Measurements from ENCODE around the gene ARL17A.
"Not testable (repeated sequence)": the region's sequence is repeated elsewhere in the genome, so short reads cannot be mapped to it uniquely, and the experiment has no call there.

The ARL17A gene

DNA sequence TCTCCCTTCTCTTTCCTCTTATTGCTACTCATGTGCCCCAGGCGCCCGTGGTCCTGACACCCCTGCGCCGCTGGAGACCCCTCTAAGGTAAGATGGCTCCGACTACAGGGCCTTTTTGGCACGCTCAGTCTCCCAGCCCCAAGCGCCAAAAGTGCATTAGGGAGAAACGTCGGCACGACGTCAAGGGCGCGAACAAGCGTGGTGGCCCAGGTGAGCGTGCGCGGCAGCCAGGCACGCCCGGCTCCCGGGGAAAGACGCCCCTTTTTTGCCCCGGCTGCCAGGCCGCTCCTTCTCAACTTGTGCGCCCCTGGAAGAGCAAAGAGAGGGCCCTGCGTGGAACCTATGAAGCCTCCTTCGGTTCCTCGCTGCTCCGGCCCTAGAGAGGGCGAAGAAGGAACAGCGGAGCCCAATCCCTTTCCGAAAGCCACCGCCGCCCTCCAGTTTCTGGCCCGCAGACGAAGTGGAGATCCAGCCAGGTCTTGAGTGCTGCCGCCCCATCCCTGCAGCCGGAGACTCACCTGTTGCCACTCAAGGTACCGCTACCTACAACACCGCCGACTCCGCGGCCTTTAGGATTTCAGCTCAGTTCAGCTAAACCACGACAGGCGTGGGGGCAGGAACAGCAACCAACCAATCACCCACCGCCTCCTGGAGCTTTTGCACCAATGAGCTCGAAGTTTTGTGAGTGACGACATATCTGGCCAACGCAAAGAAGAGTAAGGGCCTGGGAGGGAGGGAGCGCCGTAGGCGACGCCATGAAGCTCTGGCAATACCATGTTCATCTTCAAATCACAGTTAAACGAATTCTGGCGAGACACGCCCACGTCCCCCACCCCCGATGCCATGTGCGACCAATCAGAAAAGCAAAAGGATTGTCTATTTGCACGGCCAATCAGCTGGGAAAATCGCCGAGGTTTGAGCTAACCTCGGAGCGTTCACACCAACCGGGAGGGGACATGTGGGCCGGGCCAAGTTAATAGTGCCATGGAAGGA, at the start of gene ARL17A:
ARL17A (minus strand) TSS at position 609 of the 993 bp plus-strand sequence. CDS start 3,369 bp downstream, outside the sequence.
- DNase-seq = not testable (repeated sequence)

DNA sequence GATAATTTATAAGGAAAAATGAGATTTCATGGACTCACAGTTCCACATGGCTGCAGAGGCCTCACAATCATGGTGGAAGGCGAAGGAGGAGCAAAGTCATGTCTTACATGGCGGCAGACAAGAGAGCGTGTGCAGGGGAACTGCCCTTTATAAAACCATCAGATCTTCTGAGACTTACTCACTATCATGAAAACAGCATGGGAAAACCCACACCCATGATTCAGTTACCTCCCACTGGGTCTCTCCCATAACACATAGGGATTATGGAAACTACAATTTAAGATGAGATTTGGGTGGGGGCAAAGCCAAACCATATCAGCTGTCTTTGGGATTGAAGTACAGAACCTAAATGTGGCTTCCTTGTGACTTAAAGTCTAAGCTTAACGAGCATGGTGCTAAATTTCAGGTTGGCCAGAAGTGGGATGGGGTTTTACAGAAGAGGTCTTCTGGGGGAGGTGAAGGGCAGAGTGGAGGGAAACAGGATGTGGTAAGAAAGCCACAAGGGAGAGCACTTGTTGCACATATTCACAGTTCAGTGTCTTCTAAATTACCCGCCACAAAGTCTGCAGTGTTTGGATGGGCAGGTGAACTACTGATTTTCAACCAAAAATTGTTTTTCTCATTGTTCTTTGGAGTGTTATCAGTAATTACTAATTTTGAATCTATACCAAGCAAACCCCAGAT, 49.4 kb upstream of the ARL17A start:
- not testable (repeated sequence) for DNase-seq

DNA sequence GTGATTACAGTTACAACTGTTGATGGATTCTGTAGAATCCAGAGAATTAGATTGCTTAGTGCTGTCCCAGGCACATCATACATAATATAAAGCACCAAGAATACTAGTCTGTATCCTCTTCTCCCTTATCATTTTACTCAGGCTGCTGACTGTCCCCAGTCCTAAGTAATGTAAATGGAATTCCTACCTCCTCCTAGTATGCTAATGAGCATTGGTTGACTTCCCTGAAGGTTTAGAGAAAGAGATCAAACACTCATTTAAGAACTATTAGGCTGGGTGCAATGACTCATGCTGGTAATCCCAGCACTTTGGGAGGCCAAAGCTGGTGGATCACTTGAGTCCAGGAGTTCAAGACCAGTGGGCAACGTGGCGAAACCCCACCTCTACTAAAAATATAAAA, 48.0 kb upstream of the ARL17A start:
- DNase-seq = not testable (repeated sequence)

DNA sequence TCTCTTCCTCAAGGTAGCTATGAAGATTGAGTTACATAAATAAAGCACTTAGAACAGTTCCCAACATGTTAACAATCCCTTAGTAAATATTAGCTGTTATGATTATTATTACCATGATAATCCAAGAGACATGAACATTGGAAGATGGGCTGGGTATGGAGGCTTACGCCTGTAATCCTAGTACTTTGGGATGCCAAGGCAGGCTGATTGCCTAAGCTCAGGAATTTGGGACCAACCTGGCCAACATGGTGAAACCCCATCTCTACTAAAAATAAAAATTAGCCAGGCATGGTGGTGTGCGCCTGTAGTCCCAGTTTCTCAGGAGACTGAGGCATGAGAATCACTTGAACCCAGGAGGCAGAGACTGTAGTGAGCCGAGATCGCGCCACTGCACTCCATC, 45.2 kb upstream of the ARL17A start:
- DNase-seq = not testable (repeated sequence)

DNA sequence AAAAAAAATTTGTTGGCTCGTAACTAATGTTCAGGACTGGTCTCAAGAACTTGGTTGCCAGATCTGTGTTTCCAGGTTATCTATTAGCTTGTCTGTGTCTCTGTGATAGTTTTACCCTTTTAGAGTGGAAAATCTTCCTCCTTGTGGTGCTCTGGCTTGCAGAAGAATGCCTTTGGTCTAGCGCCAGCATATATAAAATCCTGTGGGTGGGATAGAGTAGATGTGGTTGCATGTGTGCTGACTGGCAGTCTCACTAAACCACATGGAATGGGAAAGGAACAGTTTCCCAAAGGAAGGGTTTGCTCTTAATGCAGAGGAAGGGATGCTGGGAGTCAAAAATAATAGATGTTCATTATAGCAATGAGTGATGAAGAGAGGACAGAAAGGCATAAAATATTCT, 44.3 kb upstream of the ARL17A start:
- not testable (repeated sequence) for DNase-seq

DNA sequence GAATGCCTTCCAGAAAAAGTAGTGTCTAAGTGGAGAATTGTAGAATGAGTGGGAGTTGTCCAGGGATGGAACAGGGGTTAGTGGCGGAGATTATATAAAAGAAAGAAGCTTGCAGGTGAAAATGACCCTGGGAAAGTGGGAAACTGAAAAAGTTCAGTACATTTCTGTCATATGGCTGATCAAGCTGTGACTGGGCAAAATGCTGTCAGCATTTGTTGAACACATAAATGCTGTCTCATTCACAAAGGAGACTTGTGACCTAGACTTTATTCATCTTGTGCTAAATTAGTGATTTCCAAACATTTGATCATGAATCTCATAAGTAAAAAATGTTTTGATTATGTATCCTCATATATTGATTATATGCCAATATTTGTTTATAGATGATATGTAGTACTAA, 39.5 kb upstream of the ARL17A start:
- not testable (repeated sequence) for DNase-seq

DNA sequence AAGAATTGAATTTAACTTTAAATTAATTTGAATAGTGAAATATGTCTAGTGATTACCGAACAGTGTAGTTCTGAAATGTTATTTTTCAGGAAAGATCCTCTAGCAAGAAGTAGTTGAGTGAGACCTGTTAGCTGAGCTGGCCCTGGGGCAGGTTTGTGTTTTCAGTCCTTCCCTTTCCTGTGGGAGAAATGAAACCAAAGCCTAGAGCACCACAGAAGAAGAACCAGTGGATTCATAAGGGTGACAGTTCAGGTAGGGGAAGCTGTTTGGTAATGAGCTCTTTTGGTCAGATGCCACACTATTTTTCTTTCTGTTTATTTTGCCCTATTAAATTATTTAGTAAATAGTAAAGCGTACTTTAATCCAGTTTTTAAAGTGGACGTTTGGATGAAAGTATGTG, 37.6 kb upstream of the ARL17A start:
- not testable (repeated sequence) for DNase-seq

DNA sequence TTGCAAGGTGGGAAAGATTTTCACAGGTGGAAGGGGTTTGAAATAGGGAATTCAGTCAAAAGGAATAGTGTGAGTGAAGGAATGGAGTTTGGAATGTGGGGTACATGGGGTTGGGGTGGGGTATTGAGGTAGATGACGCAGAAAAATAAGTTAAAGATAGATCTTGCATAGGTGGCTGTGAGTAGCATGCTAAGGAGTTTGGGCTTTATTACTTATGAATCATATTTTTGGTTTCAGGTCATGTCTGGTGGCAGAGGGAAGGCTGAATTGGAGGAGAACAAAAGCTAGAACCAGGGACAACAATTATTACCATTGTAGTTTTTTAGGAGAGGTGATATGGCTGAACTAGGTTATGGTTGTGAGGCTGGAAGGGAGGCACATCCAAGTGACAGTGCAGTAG, 34.4 kb upstream of the ARL17A start:
- DNase-seq = not testable (repeated sequence)

DNA sequence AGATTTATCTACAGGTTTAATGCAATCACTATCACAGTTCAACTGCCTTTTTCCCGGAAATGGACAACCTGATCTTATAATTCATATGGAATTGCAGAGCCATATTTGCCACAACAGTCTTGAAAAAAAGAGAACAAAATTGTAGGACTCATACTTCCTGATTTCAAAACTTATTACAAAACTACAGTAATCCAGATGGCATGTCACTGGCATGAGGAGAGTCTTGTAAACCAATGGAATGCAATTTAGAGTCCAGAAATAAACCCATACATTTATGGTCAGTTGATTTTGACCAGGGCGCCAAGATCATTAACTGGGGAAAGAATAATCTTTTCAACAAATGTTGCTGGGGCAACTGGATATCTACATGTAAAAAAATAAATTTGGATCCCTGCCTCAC, 31.8 kb upstream of the ARL17A start:
- not testable (repeated sequence) for DNase-seq

DNA sequence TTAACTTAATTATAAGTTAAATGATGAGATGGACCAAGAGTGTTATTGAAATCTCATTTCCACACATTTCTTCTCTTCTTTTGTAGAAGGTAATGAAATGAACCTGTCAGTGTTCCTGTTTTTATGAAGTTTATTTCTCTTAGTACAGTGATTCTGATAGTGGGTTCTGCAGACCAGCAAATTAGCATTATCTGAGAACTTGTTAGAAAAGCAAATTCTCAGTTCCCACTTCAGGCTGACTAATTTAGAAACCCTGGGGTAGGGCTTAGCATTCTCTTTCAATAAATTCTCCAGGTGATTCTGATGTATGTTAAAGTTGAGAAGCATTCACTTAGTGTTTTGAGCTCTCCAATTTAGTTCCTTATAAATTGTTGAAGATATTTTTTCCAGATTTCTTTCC, 23.6 kb upstream of the ARL17A start:
- not testable (repeated sequence) for DNase-seq

DNA sequence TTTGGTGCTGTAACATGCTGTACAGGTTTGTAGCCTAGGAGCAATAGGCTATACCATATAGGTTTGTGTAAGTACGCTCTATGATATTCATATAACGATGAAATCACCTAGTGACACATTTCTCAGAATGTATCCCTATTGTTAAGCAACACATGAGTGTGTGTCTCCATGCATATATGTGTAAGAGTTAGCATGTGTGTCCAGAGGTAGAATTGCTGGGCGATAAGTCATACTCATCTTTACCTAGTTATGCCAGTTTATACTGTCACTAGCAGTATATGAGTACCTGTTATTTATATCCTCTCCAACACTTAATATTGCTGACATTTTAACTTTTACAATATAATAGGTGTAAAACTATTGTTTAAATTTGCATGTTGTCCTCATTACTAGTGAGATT, 21.3 kb upstream of the ARL17A start:
- DNase-seq = not testable (repeated sequence)

DNA sequence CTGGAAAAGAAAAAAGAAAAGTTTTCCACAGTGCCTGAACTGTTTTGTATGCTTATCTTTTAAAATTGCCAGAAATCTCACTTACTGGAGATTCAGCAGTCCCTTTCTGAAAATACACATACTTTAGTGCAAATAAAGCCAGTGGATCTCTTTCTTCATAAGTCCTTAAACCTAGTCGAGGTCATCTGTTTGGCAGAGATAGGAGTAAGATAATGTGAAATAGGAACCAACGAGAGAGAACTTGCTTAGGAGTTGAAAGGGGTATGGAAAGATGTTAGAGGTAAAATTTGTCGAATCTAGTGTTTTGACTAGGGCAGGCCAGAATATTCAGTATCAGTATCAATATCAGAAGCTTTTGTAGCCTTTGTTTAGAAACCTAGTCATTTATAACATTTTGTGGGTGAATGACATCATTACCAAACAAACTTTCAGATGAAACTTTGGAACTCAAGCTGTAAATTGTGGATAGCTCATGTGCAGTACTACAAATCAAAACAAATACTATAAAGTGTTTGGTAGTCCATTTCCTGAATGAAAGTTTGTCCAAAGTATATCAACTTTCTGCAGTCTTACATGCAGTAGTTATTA, 18.9 kb upstream of the ARL17A start:
- DNase-seq = not testable (repeated sequence)

DNA sequence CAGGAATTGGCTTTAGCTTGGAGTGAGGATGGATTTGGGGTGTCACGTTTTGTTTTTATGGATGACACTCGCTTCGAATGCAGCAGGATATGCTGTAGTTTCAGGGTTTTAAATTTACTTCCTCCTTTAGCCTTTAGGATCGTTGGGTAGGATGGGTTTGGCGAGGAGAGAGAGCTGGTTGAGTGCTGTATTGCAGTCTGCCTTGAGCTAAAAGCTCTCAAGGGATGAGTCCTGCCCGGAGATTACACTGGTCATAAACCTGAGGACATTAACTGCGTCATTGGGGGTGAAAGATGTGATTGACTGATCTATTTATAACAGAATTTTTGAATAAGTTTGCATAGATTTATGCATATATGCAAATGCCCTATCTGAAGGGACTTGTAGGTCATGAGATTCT, 11.8 kb upstream of the ARL17A start:
- not testable (repeated sequence) for DNase-seq

DNA sequence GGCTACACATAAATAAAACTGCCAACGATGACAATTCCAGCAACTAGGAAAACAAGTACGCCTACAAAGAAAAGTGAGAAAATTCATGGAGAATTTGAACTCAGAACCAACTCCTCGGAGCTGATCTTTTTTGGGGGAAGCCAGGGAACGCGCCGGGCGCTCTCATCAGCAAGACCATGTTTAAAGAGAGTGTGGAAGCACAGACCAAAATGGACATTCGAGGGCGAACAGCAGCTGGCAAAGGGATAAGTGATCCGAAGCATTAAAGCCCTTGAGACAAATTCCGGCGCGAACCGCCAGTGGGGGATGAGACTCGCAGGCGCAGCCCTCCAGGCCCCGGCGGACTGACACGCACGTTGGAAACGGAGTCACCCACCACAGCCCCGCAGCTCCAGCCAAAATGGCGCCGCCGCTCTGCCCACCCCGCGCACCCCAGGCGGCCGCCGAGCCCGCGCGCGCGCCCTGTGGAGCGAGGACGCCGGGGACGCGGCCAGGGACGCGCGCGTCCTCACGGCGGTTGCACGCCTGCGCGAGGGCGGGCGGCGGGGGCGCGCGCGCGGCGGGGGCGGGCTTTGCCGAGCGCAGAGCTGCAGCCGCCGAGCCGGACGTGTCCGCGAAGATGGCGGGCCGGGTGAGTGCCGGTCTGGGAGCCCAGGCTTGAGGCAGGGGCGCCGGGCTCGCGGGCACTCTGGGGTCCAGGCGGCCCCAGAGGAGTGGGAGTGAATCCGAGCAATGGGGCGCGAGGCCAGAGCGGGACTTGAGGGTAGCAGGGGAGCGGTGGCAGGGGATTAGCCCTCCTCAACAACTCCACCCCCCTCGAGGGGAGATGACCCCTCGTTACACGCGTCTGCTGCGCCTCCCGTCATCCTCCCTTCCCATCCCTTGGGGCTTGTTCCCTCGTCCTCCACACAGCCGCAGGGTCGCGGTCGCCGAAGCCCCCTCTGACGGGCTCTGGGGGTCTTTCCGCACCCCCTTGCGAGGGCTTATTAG, 11.0 kb upstream of the ARL17A start, which contains the start of gene NSF:
NSF (plus strand) TSS at position 513 of the 990 bp plus-strand sequence; CDS start at position 620, 107 bp downstream.
- DNase-seq = not testable (repeated sequence)

DNA sequence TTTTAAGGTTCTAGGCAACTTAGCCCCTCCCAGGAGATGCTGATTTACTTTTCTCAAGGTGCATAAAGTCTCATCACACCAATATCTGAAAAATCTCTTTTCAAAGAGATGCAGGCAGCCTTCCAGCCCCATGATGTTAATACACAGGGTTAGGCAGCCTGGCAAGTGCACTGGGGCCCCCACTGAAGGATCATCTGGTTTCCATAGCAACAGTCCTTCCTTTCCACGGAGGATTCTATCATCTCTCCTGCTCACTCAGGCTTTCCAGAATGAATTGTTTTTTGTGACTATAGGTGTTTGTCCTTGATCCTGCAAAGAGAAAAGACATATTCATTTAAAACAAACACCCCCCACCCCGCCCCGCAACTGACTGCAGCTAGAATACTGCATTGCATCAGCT, 6.0 kb upstream of the ARL17A start:
- DNase-seq = not testable (repeated sequence)

DNA sequence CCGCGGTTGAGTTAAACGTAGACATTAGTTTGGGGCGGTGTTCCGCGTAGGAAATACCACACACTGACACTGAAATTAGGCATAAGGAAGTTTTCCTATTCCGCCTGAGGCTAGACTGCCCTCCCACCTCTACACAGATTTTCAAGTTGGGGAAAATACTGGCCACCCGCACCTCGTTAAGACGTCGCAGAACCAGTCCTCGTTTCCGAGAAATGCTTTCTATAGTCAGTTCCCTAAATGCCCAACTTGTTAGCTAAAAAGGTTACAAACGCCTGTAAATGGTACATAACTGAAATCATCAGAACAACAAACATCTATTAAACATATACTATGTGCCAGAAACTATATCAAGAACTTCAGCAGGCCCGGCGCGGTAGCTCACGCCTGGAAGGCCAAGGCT, 591 bp upstream of the ARL17A start:
- DNase-seq = not testable (repeated sequence)

DNA sequence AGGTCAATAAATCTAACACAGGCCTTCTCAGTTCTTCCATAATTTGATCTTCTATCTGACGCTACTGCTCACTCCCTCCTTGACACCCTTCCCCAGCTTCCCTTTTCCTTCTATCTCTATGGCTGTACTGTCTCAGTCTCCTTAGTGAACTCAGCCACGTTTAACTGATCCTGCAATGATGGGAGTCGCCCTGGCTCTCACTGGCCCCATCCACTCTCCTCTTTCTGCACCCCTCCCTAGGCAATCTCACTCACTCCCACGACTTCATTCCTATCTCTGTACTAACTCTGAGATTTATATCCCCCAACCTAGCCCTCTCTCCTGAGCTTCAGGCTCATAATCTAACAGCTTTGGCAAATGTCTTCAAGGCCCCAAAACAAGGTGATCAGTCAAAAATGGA, 7.7 kb downstream of the ARL17A start:
- DNase-seq = not testable (repeated sequence)

DNA sequence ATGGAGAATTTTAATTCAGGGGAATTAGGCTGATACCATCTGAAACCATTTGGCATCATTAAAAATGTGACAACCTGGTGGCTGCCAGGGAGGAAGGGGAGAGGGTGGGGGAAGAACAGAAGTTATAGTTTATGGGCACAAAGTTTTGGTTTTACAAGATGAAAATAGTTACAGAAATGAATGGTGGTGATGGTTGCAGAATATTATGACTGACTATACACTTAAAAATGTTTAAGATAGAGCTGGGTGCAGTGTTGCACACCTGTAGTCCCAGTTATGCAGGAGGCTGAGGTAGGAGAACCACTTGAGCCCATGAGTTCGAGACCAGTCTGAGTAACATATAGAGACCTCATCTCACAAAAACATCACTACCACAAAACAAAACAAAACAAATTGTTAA, 12.5 kb downstream of the ARL17A start:
- DNase-seq = not testable (repeated sequence)

DNA sequence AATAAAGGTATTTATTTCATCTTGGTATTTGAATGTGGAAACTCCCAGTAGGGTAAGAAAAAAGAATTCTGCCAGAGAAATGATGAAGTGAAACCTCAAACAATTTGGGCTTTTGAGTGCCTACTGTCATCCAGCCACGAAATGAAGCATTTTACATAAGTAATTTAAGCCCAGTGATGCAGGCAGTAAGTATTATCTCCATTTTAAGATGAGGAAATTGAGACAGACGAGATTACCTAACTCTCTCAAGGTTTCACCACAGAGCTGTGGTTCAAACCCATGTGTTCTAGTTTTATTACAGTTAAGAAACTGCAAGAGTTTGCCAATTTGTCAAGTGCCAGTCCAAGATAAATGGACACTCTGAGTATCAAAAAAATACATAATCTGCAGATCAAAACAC, 13.2 kb downstream of the ARL17A start:
- DNase-seq = not testable (repeated sequence)

DNA sequence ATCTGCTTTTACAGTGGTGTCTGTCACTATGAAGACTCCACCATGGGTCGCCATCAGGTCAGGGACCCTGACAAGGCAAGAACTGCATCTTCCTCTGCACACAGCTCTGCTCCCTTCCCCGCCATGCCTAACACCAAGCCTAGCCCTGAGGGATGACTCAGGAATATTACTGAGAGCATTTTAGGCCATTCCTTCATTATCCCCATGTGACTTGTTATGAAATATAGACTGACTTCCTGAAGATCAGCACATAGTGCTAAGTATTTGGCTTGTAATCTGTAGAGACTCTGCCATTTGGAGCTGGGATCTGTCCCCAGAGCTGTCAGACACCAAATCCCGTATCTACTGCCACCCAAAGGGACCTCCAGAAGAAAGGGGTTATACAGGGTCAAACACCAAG, 19.4 kb downstream of the ARL17A start:
- DNase-seq = not testable (repeated sequence)

DNA sequence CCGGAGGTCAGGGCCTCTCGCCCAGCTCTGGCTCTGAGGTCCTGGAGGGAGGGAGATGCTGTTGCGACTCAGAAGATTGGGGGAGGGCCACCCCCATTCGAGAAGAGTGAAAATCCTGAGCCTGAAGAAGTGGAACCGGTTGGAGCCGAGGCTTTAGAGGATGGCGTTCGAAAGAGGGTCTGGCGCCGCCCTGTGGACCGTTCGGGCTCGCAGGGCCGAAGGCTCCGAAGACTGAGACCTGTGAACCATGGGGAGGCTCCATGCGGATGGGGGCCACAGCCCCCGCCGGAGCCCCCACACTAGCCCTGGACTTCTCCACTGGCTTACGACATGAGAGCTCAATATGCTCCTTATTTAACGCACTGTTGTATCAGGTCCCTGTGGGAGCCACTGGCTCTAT, 20.3 kb downstream of the ARL17A start:
- DNase-seq = not testable (repeated sequence)

DNA sequence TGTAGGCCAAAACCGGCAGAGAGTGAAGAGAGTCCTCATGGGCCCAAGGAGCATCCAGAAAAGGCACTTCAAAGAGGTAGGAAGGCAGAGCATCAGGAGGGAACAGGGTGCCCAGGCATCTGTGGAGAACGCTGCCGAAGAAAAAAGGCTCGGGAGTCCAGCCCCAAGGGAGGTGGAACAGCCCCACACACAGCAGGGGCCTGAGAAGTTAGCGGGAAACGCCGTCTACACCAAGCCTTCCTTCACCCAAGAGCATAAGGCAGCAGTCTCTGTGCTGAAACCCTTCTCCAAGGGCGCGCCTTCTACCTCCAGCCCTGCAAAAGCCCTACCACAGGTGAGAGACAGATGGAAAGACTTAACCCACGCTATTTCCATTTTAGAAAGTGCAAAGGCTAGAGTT, 30.9 kb downstream of the ARL17A start:
- not testable (repeated sequence) for DNase-seq

Data from DMS79 (cell line).